Measurements from ENCODE around the gene YPEL3. TPM values are rescaled to one million over a fixed set of nuclear protein-coding genes. Genes with fewer than 3 reads are reported as not detected.
"Not testable (repeated sequence)": the region's sequence is repeated elsewhere in the genome, so short reads cannot be mapped to it uniquely, and the experiment has no call there.

YPEL3 gene, protein sequence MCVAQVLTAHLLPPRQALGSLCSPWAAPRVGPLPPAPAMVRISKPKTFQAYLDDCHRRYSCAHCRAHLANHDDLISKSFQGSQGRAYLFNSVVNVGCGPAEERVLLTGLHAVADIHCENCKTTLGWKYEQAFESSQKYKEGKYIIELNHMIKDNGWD
- polyA plus RNA-seq (ENCODE audit: insufficient read length in 4 of 4), result 10 to 100 TPM; 44.5 to 78.0 (median 68.7) TPM

DNA sequence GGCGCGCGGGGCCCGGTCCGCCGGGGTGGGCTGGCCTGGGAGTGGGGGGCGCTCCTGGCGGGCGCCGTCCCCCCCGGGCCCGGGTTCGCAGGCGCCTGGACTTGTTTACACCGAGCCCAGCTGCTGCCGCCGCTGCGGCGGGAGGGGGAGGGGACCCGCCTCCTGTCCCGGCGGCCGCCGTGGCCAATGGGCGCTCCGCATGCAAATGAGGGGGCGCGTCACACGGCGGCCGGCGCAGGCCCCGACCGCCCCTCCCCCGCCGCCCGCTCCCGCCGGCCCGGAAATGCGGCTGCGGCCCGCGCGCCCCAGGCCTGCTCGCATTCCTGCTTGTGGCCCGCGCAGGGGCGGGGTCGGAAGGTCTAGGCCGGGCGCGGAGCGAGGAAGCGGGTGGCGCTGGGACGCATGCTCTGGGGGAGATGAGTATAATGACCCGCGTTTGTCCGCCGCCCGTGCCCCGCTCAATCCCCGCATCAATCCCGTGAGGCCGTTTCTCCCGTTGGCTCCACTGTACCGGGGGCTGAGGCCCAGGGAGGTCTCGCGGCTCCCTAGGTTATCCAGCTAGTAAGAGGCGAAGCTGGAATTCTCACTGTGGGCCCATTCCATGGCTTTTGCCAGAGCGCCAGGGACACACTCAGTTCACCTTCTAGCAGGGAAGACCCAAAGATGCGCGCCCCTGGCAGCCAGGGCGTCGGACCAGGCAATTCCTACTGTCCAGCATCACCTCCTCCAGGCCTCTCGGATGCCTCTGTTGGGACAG, at the start of gene YPEL3:
Gene YPEL3, minus strand, starts transcription at position 109 of the 757 bp plus-strand sequence. CDS start 731 bp downstream, outside the sequence.
- peak in 3 of 4 donors; percentile 68 to 82 (median 69) for DNase-seq (ENCODE audit: low read depth in 4 of 4, low spot score in 2 of 4)

DNA sequence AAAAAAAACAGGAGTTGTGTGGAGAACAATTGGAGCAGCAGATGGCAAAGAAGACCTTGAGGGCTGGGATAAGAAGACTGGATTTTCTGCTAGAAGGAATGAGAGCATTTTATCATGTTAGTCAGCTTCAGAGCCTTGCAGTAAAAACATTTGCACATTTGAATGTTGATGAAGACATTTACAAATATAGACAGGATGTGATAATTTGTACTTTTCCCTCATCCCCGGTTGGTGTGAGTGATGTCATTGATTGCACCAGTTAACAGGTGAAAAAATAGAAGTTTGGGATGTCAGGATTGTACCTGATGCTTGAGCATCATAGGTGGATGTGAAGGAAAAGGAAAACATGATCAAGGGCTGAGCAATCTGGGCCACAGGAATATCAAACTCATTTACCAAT, 49.6 kb upstream of the YPEL3 start:
- DNase-seq (ENCODE audit: low read depth in 4 of 4, low spot score in 2 of 4), result no peak

DNA sequence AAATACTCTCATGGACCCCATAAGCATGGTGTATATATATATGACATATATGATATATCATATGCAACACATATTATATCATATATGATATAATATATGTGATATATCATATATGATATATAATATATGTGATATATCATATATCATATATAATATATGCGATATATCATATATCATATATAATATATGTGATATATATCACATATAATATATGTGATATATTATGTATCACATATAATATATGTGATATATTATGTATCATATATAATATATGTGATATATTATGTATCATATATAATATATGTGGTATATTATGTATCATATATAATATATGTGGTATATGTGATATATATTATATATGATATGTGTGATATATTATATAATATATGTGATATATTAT, 48.9 kb upstream of the YPEL3 start:
- DNase-seq (ENCODE audit: low read depth in 4 of 4, low spot score in 2 of 4), result no peak

DNA sequence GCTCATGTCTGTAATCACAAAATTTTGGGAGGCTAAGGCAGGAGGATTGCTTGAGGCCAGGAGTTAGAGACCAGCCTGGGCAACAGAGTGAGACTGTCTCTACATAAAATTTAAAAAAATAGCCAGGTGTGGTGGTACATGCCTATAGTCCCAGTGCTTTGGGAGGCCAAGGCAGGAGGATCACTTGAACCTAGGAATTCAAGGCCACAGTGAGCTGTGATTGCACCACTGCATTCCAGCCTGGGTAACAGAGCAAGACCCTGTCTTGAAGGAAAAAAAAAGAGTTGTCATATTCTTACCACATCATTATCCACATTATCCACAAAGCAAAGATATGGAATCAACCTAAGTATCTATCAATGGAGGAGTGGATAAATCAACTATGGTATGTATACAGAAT, 48.0 kb upstream of the YPEL3 start:
- DNase-seq (ENCODE audit: low read depth in 4 of 4, low spot score in 2 of 4), result no peak

DNA sequence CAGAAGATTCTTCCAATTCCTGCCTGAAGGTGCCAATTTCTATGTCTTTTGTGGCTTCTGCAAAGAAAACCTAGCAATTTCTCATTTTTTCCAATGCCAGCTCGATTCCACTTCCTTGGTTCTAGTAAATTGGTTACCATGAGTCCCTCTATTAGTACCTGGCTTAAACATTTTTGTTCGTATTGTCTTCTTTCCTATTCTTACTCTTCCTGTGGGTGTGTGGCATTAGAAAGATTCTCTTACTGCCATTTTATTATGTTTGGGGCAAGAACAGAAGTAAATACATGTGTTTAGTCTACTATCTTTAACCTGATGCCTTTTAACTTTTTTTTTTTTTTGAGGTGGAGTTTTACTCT, 47.3 kb upstream of the YPEL3 start:
- DNase-seq (ENCODE audit: low read depth in 4 of 4, low spot score in 2 of 4), result no peak

DNA sequence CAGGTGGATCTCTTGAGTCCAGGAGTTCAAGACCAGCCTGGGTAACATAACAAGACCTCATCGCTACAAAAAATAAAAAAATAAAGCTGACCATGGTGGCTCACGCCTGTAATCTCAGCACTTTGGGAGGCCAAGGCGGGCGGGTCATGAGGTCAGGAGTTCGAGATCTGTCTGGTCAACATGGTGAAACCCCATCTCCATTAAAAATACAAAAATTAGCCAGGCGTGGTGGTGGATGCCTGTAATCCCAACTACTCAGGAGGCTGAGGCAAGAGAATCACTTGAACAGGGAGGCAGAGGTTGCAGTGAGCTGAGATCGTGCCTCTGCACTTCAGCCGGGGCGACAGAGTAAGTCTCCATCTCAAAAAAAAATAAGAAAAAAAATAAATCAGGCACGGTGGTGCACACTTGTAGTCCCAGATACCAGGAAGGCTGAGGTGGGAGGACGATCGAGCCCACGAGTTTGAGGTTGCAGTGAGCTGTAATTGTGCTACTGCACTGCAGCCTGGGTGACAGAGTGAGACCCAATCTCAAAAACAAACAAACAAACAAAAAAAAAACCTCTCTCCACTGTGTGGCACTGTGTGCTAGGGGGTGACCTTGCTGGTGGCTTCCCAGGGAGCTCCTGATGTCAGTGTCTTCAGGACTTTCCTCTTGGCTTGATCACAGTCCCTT, 46.8 kb upstream of the YPEL3 start:
- DNase-seq (ENCODE audit: low read depth in 4 of 4, low spot score in 2 of 4), result no peak

DNA sequence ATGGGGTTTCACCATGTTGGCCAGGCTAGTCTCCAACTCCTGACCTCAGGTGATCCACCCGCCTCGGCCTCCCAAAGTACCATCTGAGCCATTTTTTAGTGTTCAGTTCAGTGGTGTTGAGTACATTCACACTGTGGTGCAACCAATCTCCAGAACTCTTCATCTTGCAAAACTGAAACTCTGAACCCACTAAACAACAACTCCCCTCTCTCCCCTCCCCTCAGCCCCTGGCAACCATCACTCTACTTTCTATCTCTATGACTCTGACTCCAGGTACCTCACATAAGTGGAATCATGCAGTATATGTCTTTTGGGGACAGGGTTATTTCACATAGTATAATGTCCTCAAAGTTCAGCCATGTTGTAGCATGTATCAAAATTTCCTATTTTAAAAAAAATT, 45.7 kb upstream of the YPEL3 start:
- DNase-seq (ENCODE audit: low read depth in 4 of 4, low spot score in 2 of 4), result no peak

DNA sequence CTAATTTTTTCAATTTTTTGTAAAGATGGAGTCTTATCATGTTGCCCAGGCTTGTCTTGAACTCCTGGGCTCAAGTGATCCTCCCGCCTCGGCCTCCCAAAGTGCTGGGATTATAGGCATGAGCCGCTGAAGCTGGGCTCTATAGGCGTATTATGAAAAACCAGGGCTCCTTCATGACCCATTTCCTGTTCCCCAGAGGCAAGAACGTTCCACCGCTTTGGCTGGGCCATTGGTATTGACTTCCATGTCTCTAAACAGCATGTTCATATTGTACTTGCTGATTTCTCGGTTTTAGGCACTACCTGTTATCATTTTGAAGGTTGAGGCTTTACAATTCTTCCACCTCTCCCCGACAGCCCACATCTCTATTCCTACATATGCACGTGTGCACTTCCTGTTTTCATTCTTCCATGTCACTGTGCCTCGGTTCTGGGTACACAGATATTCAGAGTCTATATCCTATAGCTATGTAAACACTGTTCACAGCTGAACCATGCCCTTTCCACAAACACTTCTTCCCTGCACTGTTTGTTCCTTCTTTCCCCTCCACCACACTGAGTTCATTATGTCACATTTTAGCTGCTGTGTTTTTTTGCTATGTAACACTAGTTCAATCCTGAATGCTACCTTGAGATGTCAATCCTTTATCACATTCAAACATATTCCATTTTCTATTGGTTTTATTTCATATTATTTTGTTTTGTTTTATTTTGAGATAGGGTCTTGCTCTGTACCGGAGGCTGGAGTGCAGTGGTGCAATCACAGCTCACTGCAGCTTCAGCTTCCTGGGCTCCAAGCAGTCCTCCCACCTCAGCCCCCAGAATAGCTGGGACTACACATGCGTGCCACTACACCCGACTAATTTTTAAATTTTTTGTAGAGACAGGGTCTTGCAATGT, 43.8 kb upstream of the YPEL3 start:
- no peak for DNase-seq (ENCODE audit: low read depth in 4 of 4, low spot score in 2 of 4)

DNA sequence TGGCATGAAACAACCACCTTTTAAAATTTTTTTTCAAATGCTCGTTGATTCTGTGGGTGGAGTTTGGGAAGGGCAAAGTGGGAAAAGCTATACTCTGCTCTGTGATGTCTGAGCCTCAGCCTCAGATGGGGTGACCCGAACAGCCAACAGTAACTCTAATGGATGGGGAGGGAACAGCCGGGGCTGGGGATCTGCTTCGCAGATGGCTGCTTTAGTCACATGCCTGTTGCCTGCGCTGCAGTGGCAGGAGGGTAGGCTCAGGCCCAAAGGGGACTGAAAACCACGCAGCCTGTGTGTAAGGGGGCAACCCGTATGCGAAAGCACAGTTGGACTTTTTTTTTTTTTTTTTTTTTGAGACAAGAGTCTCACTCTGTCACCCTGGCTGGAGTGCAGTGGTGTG, 41.9 kb upstream of the YPEL3 start:
- DNase-seq (ENCODE audit: low read depth in 4 of 4, low spot score in 2 of 4), result no peak

DNA sequence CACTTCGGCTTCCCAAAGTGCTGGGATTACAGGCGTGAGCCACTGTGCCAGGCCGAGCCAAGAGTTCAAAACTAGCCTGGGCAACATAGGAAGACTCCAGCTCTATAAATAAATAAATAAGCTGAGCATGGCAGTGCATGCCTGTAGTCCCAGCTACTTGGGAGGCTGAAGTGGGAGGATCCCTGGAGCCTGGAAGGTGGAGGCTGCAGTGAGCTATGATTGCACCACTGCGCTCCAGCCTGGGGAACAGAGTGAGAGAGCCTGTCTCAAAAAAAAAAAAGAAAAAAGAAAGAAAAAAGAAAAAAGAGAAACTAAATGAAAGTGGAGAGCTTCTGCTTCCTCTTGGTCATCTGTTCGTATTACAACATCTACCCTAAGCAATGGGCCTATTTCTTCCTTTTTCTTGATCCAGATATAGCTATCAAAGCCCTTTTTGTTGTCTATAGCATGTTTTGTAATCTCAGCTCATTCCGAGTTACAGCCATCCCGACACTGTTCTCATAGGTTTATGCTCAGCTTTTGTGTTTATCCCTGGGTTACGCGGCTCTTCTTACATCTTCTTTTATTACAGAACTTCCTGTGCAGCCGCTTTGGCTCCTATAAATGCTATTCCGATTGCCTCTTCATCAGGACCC, 41.1 kb upstream of the YPEL3 start:
- DNase-seq (ENCODE audit: low read depth in 4 of 4, low spot score in 2 of 4), result no peak

DNA sequence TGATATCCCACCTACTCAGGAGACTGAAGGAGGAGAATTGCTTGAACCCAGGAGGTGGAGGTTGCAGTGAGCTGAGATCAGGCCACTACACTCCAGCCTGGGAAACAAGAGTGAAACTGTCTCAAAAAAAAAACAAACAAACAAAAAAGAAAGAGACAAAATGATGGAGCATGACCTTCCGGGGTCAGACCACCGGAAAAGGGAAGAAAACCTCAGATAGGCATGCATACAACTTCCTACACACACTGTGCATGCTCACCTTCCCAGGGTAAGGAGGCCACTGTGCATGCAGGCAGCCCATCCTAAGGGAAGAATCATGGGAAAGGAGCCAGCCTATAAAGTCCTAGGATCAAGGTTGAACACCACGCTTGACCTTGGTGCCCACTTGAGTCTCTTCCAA, 36.6 kb upstream of the YPEL3 start:
- DNase-seq (ENCODE audit: low read depth in 4 of 4, low spot score in 2 of 4), result no peak

DNA sequence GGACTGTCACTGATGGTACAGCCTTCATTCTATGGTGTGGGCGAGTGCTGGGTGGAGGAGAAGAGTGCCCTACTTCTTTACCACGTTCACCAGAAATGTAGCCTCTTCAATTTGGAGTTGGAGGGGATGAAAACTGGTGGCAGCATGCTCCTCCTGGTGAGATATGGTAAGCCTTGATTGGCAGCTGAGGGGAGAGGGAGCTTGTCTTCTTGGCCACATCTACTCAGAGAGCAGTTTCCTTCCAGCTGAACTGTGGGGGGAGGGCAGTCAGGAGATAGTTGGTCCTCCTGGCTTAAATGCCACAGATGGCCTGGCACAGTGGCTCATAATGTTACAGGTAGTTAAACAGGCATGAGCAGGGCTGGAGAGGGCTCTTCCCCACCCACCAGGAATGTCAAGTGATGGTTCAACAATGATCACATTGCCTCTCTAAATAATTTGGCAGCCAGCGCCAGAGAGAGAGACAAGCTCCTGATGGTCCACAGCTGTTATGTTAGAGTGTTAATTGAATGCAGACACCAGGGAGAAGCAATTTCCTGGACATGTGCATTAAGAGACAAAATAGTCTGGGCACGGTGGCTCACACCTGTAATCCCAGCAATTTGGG, 36.0 kb upstream of the YPEL3 start:
- peak in 2 of 4 donors; percentile 32 to 48 for DNase-seq (ENCODE audit: low read depth in 4 of 4, low spot score in 2 of 4)

DNA sequence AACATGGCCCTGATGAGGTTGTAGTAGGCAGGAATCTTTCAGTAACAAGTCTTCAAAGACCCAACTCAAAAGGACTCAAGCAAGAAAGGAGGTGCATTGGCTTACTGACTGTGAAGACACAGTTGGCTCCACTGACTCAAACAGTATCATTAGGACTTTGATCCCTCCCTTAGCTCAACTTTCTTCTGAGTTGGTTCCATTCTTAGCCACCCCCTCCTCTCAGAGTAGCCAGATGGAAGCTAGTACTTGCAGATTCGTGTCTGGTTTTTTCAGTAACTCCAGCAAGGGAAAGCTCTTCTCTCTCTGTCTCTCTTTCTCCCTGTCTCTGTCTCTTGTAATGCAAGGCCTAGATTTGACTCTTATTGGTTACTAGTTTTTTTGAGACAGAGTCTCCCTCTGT, 32.0 kb upstream of the YPEL3 start:
- no peak for DNase-seq (ENCODE audit: low read depth in 4 of 4, low spot score in 2 of 4)

DNA sequence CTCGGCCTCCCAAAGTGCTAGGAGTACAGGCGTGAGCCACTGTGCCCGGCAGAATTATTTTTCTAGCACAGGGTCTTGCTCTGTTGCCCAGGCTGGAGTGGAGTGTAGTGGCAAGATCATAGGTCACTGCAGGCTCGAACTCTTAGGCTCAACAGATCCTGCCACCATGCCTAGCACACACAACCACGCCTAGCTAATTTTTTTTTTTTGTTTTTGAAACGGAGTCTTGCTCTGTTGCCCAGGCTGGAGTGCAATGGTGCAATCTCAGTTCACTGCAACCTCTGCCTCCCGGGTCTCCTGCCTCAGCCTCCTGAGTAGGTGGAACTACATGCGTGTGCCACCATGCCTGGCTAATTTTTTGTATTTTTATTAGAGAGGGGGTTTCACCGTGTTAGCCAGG, 29.7 kb upstream of the YPEL3 start:
- not testable (repeated sequence) for DNase-seq (ENCODE audit: low read depth in 4 of 4, low spot score in 2 of 4)

DNA sequence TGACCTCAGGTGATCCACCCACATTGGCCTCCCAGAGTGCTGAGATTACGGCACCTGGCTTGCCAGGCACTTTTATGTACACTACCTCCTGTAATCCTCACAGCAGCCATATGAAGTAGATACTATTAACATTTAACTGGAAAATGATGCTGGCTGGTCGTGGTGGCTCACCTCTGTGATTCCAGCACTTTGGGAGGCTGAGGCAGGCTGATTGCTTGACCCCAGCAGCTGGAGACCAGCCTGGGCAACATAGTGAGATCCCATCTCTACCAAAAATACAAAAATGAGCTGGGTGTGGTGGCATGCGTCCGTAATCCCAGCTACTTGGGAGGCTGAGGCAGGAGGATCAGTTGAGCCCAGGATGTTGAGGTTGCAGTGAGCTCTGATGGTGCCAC, 29.0 kb upstream of the YPEL3 start:
- DNase-seq (ENCODE audit: low read depth in 4 of 4, low spot score in 2 of 4), result no peak

DNA sequence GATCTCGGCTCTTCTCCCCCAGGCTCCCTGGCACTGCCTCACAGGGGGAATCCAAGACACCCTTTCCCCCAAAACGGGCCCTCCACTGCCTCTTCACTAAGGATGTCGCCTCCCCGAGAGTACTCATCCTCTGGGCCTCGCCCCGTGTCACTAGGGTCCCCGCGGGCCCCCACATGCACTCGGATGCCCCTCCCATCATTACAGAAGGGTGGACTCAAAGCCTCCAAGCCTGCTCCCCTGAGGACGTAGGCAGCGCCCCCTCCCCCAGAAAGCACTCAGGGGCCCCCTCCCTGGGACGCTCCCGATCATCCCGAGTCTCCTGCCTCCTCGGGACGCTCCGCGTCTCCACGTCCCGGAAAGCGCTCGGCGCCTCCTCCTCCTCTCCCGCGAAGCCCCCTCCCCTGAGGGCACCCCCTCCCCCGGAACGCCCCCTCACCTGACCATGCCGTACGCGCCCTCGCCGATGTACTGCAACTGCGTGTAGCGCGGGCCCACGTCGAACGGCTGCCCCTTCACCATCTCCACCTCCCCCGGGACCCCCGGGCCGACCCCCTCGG, 26.7 kb upstream of the YPEL3 start:
- DNase-seq (ENCODE audit: low read depth in 4 of 4, low spot score in 2 of 4), result peak in 1 of 4 donors; percentile 26

DNA sequence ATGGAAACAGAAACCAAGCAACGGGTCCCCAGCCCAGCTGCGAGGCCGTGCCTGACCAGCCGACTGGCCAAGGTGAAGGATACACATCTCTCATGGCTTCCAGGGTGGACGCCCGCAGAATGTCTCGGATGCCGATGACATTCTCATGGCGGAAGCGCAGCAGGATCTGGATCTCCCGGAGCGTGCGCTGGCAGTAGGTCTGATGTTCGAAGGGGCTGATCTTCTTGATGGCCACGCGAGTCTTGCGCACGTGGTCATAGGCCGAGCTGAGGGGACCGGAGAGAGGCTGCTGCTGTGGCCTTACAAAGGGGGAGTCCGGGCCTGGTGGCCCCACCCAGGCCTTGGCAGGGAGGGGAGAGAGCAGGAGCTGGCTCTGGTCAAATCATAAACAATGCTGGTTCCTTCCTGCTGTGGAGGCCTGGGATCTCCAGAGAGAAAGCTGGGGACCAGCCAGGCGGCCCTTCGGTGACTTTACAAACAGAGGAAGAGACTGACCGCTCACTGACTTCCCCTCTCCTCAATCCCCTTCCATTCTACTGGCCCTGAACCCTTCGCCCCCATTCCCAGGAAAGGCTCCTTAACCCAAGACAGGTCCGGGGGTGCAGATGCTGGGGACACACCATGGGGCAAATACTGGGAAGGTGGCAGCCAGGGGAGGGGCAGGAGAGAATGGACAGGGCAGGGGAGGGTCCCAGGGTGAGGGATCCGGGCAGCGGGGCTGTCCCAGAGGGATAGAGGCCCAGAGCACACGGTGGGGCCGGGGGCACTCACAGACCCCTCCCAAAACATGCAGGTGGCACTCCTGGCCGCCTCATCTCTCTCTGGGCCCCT, 25.9 kb upstream of the YPEL3 start:
- no peak for DNase-seq (ENCODE audit: low read depth in 4 of 4, low spot score in 2 of 4)

DNA sequence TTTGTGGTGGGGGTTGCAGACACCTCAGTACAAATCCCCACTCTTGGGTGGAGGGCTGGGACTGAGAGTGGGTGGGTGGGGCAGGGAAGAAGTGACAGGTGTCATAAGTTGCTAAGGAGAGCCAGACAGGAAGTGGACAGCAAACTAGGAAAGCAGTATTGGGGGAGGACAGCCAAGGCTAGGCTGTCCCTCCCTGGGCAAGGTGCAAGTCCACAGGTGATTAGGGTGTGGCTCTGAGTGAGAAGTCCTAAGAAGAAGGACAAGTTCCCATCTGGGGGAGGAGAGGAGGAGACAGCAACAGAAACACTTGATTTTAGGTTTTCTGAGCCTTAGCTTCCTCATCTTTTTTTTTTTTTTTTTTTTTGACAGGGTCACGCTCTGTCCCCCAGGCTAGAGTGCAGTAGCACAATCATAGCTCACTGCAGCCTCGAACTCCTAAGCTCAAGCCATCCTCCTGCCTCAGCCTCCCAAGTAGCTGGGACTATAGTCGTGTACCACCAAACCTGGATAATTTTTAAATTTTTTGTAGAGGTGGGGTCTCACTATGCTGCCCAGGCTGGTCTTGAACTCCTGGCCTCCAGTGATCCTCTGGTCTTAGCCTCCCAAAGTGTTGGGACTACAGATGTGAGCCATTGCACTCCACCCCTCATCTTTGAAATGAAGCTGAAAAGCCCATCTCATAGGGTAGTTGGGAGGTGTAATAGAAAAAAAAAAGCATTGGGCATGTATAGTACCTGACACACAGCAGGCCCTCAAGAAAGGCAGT, 24.5 kb upstream of the YPEL3 start:
- no peak for DNase-seq (ENCODE audit: low read depth in 4 of 4, low spot score in 2 of 4)
